GM21786 (cell line): ENCODE results near the gene KAZN.

Source experiments
- ATAC-seq: cut with Tn5 transposase; IDR thresholded peaks from one replicate; pipeline ENCODE4 v1.9.1; 2021; ENCODE audit not compliant: unreplicated experiment

KAZN gene

DNA sequence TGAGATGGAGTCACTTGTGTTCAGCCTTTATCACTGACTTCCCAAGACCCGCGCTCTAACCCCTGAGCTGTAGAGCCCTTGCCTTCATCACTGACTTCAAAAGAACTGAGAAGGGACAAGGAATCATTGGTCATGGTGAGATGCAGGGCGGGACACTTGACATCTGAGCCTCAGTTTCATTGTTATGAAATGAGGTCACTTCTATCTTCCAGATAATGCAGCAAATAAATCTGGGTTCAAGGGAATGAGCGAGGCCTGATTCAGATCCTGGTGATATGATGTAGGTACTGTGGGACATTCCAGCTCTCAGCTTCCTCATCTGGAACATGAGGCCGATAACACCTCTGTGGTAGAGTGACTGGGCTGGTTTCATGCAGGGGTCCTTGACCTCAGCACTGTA is 13.8 kb downstream of the KAZN start:
- no peak for ATAC-seq

DNA sequence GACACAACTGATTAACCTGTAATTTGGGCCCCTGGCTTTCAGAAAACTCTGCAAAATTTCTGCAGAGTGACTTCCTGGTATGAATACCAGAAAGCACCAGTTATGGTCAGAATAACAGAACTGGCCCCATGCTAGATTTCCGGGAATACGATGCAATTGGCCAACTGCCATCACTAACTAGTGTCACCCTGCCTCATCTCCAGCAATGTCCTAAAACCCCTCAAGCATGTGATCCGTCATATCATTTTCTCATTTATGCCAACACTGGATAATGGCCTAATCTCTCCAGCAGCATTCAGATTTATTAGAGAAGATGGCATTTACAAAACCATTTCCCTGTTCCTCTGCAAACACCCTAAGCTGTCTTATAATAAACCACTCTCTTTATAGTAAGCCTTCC is 15.4 kb downstream of the KAZN start:
- ATAC-seq = no peak

DNA sequence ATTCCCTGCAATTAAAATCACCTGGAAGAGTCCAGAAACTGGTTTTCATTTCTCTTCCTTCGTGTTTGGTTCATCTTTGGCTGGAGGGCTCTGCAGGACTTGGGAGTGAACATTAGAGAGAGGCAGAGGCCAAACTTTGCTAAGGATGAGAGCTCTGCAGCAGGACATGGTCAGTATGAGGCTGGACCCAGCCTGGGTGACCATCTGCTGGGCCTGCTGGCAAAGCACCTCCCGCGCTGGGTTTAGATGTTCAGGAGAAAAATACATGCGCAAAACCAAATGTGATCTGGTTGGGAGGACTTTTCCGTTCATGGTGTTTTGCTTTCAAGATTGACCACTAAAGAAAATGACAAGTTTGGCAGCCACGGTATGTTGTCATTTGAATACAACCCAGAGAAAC is 15.9 kb downstream of the KAZN start:
- no peak for ATAC-seq

DNA sequence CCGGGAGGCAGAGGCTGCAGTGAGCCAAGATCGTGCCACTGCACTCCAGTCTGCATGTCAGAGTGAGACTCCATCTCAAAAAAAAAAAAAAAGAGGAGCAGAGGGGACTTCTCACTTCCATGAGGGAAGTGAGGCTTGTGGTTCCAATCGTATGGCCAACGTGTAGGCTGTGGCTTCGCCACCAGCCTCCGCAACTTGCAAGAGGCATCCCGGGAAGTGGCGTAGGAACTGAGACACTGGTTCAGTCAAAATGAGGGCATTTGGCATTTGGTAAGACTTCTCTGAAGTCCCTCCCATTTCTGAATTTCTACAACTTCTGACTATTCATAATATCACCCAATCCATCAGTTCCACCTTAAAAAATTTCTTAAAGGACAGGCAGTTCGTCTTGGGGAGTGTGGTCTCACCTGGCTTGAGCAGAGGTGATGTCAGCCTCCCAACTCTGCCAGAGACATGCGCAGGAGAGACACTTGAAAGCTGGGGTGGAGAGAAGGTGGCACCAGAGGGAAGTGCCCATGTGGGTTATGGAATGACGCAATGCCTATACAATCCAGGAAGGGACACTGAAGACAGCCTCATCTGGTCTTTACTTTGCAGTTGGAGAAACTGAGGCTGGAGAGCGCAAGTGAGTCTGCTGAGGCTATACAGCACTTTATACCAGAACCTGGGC is 17.2 kb downstream of the KAZN start:
- no peak for ATAC-seq

DNA sequence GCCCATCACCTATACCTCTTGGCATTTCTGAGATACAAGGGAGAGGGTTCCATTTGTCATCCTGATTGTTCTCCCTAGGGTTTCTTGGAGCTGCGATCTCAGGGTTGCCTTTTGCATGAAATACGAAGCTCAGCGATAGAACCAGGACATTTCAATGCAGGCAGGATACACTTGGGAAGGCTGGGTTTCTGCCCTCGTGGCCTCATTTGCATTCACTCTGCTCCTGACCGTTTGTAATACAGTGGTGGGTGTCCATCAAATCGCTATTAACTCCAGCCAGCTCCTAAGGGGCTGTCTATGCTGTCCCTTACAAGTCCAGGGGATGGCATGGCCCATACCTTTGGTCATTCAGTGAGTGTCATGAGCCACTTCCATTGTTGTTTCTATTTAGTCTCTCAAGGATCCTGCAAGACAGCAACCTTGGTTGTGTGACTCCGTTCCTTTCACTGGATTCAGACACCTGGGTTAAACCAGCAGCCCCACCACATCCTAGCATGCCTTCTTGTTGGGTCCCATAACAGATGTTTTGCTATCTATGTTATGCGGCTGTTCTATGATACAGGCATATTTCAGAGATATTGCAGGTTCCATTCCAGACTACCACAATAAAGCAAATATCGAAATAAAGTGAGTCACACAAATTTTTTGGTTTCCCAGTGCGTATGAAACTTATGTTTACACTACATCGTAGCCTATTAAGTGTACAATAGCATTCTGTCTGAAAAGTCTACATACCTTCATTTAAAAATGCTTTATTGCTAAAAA is 18.3 kb downstream of the KAZN start:
- no peak for ATAC-seq

DNA sequence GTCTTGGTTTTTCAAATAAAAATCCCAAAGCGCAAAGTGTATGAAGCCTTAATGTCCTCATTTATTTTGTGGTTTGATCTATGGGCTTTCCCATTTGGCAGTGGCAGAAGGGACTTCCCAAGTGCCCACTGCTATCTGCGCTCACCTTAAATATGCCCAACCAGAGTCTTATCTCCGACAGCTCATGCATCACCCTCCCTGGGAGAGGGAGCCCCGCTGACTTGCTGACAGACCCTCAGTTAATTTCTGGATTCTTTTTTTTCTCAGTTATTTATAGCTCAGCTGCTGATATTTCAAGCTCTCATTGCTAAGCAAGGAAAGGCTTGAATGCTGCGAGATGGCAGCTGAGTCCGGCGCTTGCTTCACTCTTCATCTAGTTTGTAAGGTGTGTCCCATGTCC is 19.3 kb downstream of the KAZN start:
- no peak for ATAC-seq

DNA sequence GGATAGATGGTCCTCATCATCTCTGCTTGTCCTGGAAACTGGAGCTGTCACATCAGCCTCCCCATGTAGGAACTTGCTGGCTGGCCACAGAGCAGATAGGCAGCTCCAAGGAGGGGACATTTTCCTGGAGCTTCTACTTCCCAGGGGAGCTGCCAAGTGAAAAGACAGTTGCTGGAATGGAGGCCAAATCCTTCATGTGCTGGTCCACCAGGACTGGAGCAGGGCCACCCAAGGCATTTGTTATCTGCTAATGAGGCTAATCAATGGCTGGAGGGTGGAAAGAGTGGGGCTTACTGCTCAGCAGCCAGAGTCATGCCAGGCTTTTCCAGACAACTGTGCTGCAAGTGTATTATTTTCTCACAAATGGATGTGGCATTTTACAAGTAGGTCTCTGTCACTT is 22.5 kb downstream of the KAZN start:
- no peak for ATAC-seq

DNA sequence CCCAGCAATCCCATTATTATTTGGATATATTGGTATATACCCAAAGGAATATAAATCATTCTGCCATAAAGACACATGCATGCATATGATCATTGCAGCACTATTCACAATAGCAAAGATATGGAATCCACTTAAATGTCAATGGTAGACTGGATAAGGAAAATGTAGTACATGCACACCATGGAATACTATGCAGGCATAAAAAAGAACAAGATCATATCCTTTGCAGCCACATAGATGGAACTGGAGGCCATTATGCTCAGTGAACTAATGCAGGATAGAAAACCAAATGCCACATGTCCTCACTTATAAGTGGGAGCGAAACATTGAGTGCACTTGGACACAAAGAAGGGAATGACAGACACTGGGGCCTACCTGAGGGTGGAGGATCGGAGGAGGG is 24.6 kb downstream of the KAZN start:
- ATAC-seq = no peak

DNA sequence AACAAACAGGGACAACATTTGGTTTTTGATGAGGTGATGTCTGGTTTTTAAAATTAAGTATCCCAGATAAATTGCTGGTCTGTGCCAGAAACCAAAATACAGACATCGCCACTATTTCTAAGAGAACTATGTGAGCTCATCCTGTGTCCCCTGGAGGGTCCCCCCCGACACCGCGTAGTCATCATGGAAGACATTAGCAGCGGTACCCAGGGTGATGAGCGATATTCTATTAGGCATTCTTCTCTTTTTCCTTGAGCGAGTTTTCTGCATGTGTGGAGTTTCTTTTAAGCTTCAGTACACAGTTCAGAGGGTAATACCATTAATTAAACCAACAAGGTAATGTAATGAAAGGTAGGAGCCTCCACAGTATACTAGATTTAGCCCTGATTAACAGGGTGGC is 26.5 kb downstream of the KAZN start:
- ATAC-seq = no peak

DNA sequence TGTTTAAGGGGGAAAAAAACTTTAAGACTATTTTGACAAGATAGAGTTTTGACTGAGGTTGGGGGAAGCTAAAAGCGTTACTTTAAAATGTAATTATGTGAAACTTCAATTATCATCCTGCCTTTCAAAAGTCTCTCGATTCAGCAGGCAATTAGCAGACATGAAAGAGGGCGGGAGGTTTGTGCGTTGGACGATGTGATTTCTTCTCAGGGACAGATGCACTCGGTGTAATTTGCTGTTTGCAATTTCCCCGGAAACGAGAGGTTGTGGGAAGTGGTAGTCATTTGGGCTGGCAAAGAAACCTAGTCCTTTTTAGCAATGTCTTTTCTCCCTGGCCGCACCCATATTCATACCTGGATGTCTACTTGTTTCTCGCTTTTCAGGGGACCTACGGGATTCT is 27.1 kb downstream of the KAZN start:
- ATAC-seq = no peak

DNA sequence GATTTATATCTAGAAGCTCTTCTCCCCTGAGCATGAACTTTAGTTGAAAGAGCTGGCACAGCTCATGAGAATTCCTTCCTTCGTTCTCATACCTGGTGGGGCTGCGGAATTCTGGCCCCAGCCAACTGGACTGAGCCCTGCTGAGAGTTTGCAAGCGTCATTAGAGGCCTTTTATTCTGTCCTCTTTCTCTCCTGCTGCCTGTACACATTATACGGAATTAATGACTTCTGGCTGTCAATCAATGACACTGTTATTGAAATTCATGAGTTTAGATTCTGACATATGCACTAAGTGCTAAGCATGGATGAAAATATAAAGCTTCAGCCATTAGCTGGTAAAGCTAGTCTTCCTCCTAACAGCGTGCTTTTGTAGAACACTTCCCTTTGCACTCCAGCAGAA is 27.5 kb downstream of the KAZN start:
- ATAC-seq = no peak

DNA sequence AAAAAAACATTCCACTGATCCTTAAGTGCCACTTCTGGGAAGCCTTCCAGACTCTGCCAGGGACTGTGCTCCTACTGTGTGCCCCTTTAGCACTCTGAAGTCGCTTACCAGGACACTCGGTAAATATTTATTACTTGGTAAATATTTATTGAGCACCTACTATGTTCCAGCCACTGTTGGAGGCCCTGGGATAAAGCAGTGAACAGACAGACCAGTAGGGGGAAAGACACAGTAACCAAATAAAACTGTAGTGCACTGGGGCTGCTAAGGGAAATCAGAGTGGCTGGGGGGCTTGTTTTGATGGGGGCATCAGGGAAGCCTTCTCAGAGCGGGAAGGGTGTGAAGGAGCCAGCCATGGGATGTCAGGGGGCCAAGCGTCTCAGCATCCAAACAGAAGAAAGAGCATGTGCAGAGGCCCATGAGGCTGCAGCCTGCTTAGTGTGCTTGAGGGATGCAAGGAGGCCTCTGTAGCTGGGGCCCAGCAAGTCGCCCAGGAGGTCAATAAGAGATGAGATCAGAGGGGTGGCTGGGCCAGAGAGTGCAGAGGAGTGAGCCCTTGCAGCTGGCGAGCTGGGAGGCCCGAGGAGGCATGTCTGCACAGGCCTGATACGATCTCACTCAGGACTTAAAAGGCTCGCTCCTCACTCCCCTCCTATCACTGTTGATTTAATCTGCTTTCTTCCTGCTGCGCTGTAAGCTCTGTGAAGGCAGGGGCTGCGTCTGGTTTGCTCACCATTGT is 28.6 kb downstream of the KAZN start:
- ATAC-seq = no peak

DNA sequence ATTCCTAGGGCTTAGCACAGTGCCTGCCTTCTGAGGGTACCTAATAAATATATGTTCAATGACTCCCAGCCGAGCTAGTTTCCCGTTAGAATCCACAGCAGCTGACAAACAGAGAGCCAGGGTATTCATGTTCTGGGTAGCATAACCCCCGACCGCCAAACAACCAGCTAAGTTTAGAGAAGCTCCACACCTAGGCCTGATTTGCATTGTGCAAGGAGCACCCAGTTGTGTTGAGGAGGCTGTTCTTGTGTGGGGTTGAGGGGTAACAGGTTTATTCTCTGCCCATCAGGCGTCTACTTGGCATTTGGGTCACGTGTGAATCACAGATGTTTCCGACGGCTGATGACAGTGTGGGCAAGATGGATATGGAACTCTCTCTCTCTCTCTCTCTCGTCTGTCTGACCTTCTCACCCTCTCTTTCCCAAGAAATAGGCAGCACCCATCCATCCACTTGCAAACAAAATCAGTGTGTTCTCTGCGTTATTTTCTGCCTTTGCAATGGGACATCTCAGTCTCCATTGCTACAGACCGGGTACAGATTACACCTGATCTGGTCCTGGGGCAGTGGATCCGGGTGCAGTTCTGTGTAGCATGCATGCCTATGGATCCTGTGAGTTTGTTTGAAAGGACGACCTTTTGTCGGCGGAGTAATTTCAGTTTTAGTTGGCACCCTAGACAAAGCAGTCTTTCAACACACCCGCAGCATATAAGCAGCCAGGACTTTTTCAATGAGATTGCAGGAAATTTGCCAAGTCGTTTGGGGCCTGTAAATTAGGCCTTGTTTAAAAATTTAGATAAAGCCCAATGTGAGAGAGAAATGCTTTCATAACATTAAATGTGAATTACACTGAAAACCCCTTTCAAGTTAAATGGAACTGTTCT is 29.4 kb downstream of the KAZN start:
- ATAC-seq = no peak

DNA sequence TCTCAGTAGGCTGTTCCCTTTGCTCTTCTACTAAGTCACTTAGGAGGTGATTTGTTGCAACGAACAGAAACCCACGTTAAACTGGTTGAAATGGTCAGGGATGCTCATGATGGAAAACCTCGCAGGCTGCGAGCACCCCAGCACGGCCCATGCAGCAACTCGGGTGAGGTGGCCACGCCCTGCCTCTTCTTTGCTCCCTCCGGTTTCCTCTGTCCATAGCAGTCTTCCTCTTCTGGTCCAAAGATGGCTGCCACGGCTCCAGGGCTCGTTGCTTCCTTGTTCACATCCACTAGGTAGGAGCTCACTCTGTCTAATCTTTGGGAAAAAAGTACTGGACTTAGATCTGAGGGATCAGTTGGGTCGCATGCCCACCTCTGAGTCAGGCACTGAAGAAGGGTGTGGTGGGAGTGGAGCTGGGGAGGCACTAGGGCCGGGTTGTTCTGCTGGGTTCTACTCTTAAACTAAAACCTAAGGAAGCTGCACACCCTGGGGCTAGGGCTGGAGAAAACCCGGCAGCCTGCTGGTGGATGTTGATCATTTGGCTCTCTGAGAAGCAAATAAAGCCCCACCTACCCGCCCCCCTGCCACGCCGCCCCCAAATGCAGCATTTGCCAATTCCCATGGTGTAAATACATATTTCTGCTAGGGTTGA is 31.0 kb downstream of the KAZN start:
- ATAC-seq = no peak

DNA sequence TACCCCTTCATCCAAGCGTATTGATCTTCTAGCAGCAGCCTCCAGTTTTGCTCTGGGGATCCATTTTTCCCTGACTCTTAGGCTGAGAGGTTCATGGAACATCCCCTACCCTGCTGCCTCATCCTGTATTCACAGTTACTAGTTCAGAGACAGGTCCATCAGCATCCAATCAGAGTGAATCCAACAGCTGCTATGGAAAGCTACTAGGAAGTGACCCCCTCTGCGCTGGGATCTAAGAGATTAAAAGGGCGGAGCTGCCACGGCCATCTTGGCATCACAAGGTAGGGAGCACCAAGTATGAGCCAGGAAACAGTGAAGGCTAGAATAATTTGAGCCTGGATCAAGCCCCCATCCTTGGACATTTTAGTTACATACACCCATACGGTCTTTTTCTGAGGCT is 32.5 kb downstream of the KAZN start:
- no peak for ATAC-seq

DNA sequence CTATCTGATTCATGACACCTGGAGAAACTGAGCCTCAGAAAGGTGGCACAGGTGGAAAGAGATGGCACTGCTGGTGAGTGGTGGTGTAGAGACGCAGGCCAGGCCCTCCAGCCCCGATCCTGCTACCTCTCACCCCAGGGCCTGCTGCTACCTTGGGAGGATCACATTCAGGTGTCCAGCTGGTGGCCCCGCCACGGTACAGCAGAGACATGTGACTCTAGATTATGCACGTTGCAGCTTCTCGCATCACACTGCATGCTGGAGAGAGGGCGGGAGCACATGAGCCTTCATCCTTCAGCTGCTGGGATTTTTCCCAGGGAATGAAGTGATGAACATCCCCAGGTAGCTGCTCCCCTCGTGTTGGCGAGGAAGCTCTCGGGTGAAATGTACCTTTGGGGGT is 32.9 kb downstream of the KAZN start:
- ATAC-seq = no peak

DNA sequence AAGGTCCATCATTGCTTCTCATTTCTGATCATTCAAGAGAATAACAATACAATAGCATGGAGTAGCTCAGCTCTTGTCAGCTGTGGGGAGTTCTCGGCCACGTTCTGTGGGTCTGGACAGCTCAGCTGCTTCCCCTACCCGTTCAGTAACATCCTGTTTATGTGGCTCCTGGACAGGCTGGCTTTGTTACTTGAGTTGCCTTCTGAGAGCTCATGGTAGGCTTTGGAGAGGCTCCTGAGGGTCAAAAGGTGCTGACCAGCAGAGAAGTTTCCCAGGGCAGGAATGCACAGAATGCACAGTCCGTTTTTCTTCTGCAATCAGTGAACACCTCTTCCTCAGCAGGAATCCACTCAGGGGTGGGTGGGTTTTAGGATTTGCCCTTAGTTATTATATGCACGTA is 36.0 kb downstream of the KAZN start:
- no peak for ATAC-seq

DNA sequence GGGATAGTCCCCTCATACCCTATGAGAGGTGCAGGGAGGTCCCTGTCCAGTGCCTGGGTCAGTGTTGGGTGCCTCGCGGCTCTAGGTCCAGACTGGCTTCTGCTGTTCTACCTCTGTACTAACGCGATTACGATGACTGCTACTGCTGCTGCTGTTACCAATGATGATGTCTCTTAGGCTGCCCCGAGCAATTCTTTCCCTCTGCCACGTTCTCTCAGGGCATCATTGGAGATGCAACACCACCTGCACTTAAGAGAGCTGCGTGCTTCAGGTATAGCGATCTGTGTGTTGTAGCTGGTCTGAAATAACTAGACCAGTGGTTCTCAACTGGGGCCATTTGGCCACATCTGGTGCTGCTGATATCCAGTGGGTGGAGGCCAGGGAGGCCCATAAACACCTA is 36.9 kb downstream of the KAZN start:
- no peak for ATAC-seq

DNA sequence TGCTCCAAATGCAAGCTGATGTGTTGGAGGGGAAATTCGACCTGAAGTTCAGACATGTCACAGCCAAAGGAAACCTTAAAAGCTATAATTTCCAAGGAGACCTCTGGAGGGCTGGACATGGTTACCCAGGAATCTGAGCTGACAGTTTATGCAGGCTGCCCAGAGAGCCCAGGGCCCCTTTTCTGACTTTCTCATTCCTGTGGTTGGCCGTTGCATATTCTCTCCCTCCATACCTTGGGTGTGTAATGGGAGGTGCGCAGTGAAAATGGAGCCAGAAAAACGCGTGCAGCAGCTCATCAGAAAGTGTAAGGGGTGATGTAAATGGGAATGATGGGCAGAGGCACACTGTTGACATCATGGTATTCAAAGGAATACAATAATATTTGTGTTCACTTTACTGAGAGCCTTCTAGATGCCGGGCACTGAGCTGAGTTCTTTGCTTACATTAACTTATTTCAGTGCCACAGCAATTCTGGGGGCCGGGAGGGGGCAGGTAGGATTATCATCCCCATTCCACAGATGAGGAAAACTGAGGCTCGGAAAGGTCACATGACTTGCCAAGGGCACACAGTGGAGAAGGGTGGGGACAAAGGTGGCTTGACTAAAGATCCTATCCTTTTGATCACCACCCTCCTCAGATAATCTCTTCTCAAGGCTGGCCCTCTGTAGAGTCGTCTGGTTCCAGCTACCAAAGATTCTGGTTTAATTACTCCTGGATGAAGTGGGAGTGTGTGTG is 38.6 kb downstream of the KAZN start:
- no peak for ATAC-seq
